Measurements from ENCODE around the gene LIX1.

DNA sequence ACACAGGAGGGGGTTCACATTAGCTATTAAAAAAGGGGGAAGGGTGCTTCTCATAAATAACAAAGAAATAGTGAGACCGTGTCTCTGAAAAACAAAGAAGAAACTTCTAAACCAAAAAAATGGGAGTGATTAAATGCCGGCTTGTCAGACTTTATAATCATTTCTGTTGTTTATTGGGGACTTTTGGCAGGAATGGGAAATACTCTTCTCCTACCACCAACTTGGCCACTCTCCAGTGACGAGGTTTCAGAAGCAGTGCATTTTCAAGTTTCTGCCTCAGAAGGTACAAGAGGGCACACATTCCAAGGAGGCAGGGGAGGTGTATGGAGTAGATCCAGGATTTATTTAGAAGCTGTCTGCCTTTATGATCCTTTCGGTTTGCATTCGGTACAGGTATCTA, 46.2 kb downstream of the LIX1 start:
- TF ChIP-seq POLR2AphosphoS5 (IDR thresholded peaks at IDR 0.05): no peak
- TF ChIP-seq EZH2 (IDR thresholded peaks at IDR 0.05; ENCODE audit: borderline replicate concordance, insufficient read depth, low read length, poor library complexity, severe bottlenecking): no peak
- TF ChIP-seq MXI1 (conservative IDR thresholded peaks at IDR 0.05; ENCODE audit: poor library complexity, severe bottlenecking): no peak
- TF ChIP-seq, protein P1, sequence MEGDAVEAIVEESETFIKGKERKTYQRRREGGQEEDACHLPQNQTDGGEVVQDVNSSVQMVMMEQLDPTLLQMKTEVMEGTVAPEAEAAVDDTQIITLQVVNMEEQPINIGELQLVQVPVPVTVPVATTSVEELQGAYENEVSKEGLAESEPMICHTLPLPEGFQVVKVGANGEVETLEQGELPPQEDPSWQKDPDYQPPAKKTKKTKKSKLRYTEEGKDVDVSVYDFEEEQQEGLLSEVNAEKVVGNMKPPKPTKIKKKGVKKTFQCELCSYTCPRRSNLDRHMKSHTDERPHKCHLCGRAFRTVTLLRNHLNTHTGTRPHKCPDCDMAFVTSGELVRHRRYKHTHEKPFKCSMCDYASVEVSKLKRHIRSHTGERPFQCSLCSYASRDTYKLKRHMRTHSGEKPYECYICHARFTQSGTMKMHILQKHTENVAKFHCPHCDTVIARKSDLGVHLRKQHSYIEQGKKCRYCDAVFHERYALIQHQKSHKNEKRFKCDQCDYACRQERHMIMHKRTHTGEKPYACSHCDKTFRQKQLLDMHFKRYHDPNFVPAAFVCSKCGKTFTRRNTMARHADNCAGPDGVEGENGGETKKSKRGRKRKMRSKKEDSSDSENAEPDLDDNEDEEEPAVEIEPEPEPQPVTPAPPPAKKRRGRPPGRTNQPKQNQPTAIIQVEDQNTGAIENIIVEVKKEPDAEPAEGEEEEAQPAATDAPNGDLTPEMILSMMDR (IDR thresholded peaks at IDR 0.05; ENCODE audit: poor library complexity, severe bottlenecking): no peak
- no peak for TF ChIP-seq EP300 (conservative IDR thresholded peaks at IDR 0.05; ENCODE audit: poor library complexity, severe bottlenecking)
- TF ChIP-seq, protein P2, sequence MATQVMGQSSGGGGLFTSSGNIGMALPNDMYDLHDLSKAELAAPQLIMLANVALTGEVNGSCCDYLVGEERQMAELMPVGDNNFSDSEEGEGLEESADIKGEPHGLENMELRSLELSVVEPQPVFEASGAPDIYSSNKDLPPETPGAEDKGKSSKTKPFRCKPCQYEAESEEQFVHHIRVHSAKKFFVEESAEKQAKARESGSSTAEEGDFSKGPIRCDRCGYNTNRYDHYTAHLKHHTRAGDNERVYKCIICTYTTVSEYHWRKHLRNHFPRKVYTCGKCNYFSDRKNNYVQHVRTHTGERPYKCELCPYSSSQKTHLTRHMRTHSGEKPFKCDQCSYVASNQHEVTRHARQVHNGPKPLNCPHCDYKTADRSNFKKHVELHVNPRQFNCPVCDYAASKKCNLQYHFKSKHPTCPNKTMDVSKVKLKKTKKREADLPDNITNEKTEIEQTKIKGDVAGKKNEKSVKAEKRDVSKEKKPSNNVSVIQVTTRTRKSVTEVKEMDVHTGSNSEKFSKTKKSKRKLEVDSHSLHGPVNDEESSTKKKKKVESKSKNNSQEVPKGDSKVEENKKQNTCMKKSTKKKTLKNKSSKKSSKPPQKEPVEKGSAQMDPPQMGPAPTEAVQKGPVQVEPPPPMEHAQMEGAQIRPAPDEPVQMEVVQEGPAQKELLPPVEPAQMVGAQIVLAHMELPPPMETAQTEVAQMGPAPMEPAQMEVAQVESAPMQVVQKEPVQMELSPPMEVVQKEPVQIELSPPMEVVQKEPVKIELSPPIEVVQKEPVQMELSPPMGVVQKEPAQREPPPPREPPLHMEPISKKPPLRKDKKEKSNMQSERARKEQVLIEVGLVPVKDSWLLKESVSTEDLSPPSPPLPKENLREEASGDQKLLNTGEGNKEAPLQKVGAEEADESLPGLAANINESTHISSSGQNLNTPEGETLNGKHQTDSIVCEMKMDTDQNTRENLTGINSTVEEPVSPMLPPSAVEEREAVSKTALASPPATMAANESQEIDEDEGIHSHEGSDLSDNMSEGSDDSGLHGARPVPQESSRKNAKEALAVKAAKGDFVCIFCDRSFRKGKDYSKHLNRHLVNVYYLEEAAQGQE (IDR thresholded peaks at IDR 0.05; ENCODE audit: borderline replicate concordance): no peak
- no peak for TF ChIP-seq TAF1 (IDR thresholded peaks at IDR 0.05; ENCODE audit: low read depth)

Measured in neural cell (in vitro differentiated cells).